ENCODE data around the gene MTARC2. TPM values are rescaled to one million over a fixed set of nuclear protein-coding genes. Genes with fewer than 3 reads are reported as not detected.

Gene MTARC2
- polyA plus RNA-seq, 6 donors from 2014 or later, result 2.4 to 23.7 (median 4.0) TPM

Other genes with a start within 250 kb of the MTARC2 start
- gene MARK1, start 220.2 kb upstream of the MTARC2 start, polyA plus RNA-seq (ENCODE audit: low read depth in 6 of 6), result under 1 TPM in 2 of 6 donors, not detected in 4; 0.09 to 0.10 TPM
- 10 to 100 TPM in 2 of 6 donors, 1 to 10 TPM in 3, not detected in 1; 3.7 to 37.5 (median 5.5) TPM for gene C1orf115, start 58.0 kb upstream of the MTARC2 start, polyA plus RNA-seq (ENCODE audit: low read depth in 6 of 6)
- under 1 TPM in 4 of 6 donors, not detected in 2; 0.19 to 0.91 (median 0.32) TPM for gene MTARC1, start 38.6 kb downstream of the MTARC2 start, polyA plus RNA-seq (ENCODE audit: low read depth in 6 of 6)
- 1 to 10 TPM in 4 of 6 donors, under 1 TPM in 1, not detected in 1; 0.92 to 3.5 (median 2.7) TPM for gene HLX, start 131.1 kb downstream of the MTARC2 start, polyA plus RNA-seq (ENCODE audit: low read depth in 6 of 6)

Data from naive B cell (primary cell).